OCI-LY3 (cell line): ENCODE data around the gene KRTDAP.

ENCODE experiments used
- H2AFZ ChIP-seq: fragments of 200-600, 300-600 bp; shearing (Covaris generic); 2 replicates; pipeline ENCODE4 v1.6.0; 2014; ENCODE audit warnings: antibody characterized with exemption, low read depth, low read length
- H3K27ac ChIP-seq: fragments of 200-600, 300-600 bp; sonication (generic); 2 replicates; pipeline ENCODE4 v1.5.1; 2014; ENCODE audit warnings: mild to moderate bottlenecking, low read length, moderate library complexity, mixed read lengths
- H3K27me3 ChIP-seq: fragments of 200-600, 300-600 bp; sonication (generic); 2 replicates; pipeline ENCODE4 v1.6.1; 2014; ENCODE audit warnings: low read depth, low read length, mixed read lengths
- H3K36me3 ChIP-seq: fragments of 200-600, 300-600 bp; sonication (generic); replicated peaks from 2 replicates; pipeline ENCODE3; 2014; ENCODE audit warnings: low read depth, low read length, mixed read lengths
- H3K4me1 ChIP-seq: fragments of 300-600, 200-600 bp; sonication (generic); 2 replicates; pipeline ENCODE4 v1.6.1; 2014; ENCODE audit warnings: low read length, mixed read lengths
- H3K4me2 ChIP-seq: fragments of 200-600, 300-600 bp; sonication (generic); 2 replicates; pipeline ENCODE4 v1.6.1; 2014; ENCODE audit warnings: low read length, mixed read lengths
- H3K4me3 ChIP-seq: fragments of 300-600, 200-600 bp; sonication (generic); 2 replicates; pipeline ENCODE4 v1.5.1; 2014; ENCODE audit warnings: antibody characterized with exemption, mild to moderate bottlenecking, low read length, moderate library complexity
- H3K79me2 ChIP-seq: fragments of 300-600, 200-600 bp; shearing (Covaris generic); 2 replicates; pipeline ENCODE4 v1.6.1; 2014; ENCODE audit warnings: mild to moderate bottlenecking, low read length, mixed read lengths
- H3K9ac ChIP-seq: fragments of 300-600, 200-600 bp; shearing (Covaris generic); 2 replicates; pipeline ENCODE4 v1.6.0; 2014; ENCODE audit warnings: mild to moderate bottlenecking, low read length, moderate library complexity
- H3K9me3 ChIP-seq: fragments of 200-600, 300-600 bp; shearing (Covaris generic); 2 replicates; pipeline ENCODE4 v1.6.1; 2014; ENCODE audit warnings: low read length, mixed read lengths; ENCODE audit not compliant: insufficient read depth
- H4K20me1 ChIP-seq: fragments of 200-600, 300-600 bp; sonication (generic); 2 replicates; pipeline ENCODE4 v1.6.1; 2016; ENCODE audit warnings: low read length, mixed read lengths; ENCODE audit not compliant: insufficient read depth
- CTCF ChIP-seq: fragments of 200-600, 300-600 bp; sonication (generic); IDR thresholded peaks from 2 replicates; pipeline ENCODE4 v1.5.1; 2014; ENCODE audit warnings: antibody characterized with exemption, low read length, low read depth
- EZH2phosphoT487 ChIP-seq: fragments of 200-600 bp; shearing (Covaris generic); IDR thresholded peaks from 2 replicates; pipeline ENCODE4 v1.6.1; 2018; ENCODE audit warnings: antibody characterized with exemption, mixed run types, low read depth

KRTDAP gene

GRCh38 chr19:35438096-35438495 is 52.2 kb downstream of the KRTDAP start:
- H3K9ac ChIP-seq, result no peak overlapping the region
- H3K27me3 ChIP-seq, result peaks cover 86% of the 10 kb centered on the region
- no peak overlapping the region for H2AFZ ChIP-seq
- no peak for TF ChIP-seq EZH2phosphoT487
- TF ChIP-seq CTCF, result no peak
- no peak overlapping the region for H3K27ac ChIP-seq
- no peaks in the 10 kb centered on the region for H3K36me3 ChIP-seq
- peaks cover 28% of the 10 kb centered on the region for H3K4me1 ChIP-seq
- no peaks in the 10 kb centered on the region for H3K79me2 ChIP-seq
- no peak overlapping the region for H3K4me2 ChIP-seq
- H4K20me1 ChIP-seq, result no peaks in the 10 kb centered on the region
- H3K9me3 ChIP-seq, result no peaks in the 10 kb centered on the region
- no peak overlapping the region for H3K4me3 ChIP-seq

DNA sequence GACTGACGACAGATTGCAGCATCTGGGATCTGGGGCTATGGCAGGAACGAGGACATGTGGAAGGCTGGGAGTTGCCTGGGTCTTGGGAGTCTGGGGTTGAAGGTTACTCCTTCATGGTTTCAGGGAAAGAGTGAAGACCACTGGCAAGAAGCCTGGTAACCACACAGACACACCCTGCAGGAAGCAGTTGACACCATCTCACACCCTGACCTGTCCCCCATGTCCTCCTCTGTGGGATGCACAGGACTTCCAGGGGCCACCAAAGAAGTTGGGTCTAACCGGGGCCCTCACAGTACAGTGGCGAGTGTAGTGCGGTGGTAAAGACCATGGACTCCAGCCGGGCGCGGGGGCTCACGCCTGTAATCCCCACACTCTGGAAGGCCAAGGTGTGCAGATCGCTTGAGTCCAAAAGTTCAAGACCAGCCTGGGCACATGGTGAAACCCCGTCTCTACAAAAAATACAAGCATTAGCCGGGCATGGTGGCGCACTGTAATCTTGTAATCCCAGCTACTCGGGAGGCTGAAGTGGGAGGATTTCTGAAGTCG is 52.8 kb downstream of the KRTDAP start:
- H3K9ac ChIP-seq, result no peak overlapping the region

More for the DNA sequence above, 52.8 kb downstream of the KRTDAP start:
- H3K9me3 ChIP-seq, result no peaks in the 10 kb centered on the region
- H4K20me1 ChIP-seq, result no peaks in the 10 kb centered on the region
- no peak overlapping the region for H2AFZ ChIP-seq
- H3K36me3 ChIP-seq, result no peaks in the 10 kb centered on the region
- no peak for TF ChIP-seq CTCF
- TF ChIP-seq EZH2phosphoT487, result no peak
- H3K4me3 ChIP-seq, result no peak overlapping the region
- no peak overlapping the region for H3K27ac ChIP-seq
- no peaks in the 10 kb centered on the region for H3K79me2 ChIP-seq
- no peak overlapping the region for H3K4me2 ChIP-seq
- H3K27me3 ChIP-seq, result peaks cover 87% of the 10 kb centered on the region
- H3K4me1 ChIP-seq, result peaks cover 24% of the 10 kb centered on the region
